Endometrium (tissue), 2 donors: ENCODE measurements around the gene MRPL42.
"Not testable (repeated sequence)": the region's sequence is repeated elsewhere in the genome, so short reads cannot be mapped to it uniquely, and the experiment has no call there.

Experiments
- FAIRE-seq: peaks from 2 replicates; lab custom pipeline; 2012; peaks lifted over from hg19 to GRCh38; lab: Jason Lieb, UNC
- donor health status: control.
- donor health status: control.

Gene MRPL42

GRCh38 chr12:93447555-93448290, 19.6 kb upstream of the MRPL42 start:
- FAIRE-seq = no peak

- no peak for FAIRE-seq
Measured at GRCh38 chr12:93448796-93449195, 18.5 kb upstream of the MRPL42 start.

- no peak for FAIRE-seq
Measured at GRCh38 chr12:93449277-93449676, 18.0 kb upstream of the MRPL42 start.

GRCh38 chr12:93451423-93452158, 15.7 kb upstream of the MRPL42 start:
- FAIRE-seq = no peak

GRCh38 chr12:93453633-93454032, 13.7 kb upstream of the MRPL42 start:
- no peak for FAIRE-seq

- no peak for FAIRE-seq
Measured at GRCh38 chr12:93456077-93456476, 11.2 kb upstream of the MRPL42 start.

GRCh38 chr12:93459097-93459496, 8.2 kb upstream of the MRPL42 start:
- FAIRE-seq = no peak

- FAIRE-seq = no peak
Measured at GRCh38 chr12:93460003-93460402, 7.3 kb upstream of the MRPL42 start.

- FAIRE-seq = no peak
Measured at GRCh38 chr12:93460902-93461301, 6.4 kb upstream of the MRPL42 start.

- no peak for FAIRE-seq
Measured at GRCh38 chr12:93461503-93461902, 5.8 kb upstream of the MRPL42 start.

- no peak for FAIRE-seq
Measured at GRCh38 chr12:93465841-93466240, 1.5 kb upstream of the MRPL42 start.

- FAIRE-seq = no peak
Measured at GRCh38 chr12:93466625-93467350, 526 bp upstream of the MRPL42 start.

- no peak for FAIRE-seq
Measured at GRCh38 chr12:93468008-93468371, 676 bp downstream of the MRPL42 start.

- no peak for FAIRE-seq
Measured at GRCh38 chr12:93469386-93469785, 2.1 kb downstream of the MRPL42 start.

GRCh38 chr12:93476555-93476954, 9.2 kb downstream of the MRPL42 start:
- FAIRE-seq = no peak

- FAIRE-seq = no peak
Measured at GRCh38 chr12:93482721-93483120, 15.4 kb downstream of the MRPL42 start.

GRCh38 chr12:93483151-93483807, 16.0 kb downstream of the MRPL42 start:
- FAIRE-seq = no peak

- no peak for FAIRE-seq
Measured at GRCh38 chr12:93484315-93484981, 17.1 kb downstream of the MRPL42 start.

- FAIRE-seq = not testable (repeated sequence)
Measured at GRCh38 chr12:93492808-93493207, 25.5 kb downstream of the MRPL42 start.

GRCh38 chr12:93494096-93494495, 26.8 kb downstream of the MRPL42 start:
- no peak for FAIRE-seq

- FAIRE-seq = no peak
Measured at GRCh38 chr12:93497456-93497855, 30.1 kb downstream of the MRPL42 start.

- peak; percentile 41 for FAIRE-seq
Measured at GRCh38 chr12:93498813-93499212, 31.5 kb downstream of the MRPL42 start.
